IMR-90 (cell line): Measurements from ENCODE around the gene OSGIN1. TPM values are rescaled to one million over a fixed set of nuclear protein-coding genes. Genes with fewer than 3 reads are reported as not detected.

Experiments used
- ATAC-seq: fragments of 200-7000 bp; cut with Tn5 transposase; 2 replicates; pipeline ENCODE4 v1.9.1; 2020; ENCODE audit warnings: low read depth, mild to moderate bottlenecking, moderate library complexity
- BruUV-seq: library from RNA; stranded (reverse); fragments of 400-500 nt; replicated peaks from 2 replicates; lab custom pipeline; 2021; lab: Mats Ljungman, UMichigan
- CTCF ChIA-PET: fragments of 300-600 bp; formaldehyde crosslinking; extraction: SDS; loops from one replicate; lab custom pipeline; 2021; ENCODE audit warnings: antibody characterized with exemption; lab: Yijun Ruan, JAX
- POLR2A ChIA-PET: fragments of 300-600 bp; sonication (Branson Sonifier 250); formaldehyde crosslinking; loops from one replicate; lab custom pipeline; 2022; ENCODE audit warnings: antibody characterized with exemption; ENCODE audit not compliant: unreplicated experiment; lab: Charles Lee
- DNase-seq: peaks from one replicate; pipeline ENCODE4 v3.0.0; 2013
- H2AFZ ChIP-seq: replicated peaks from 2 replicates; pipeline ENCODE3; 2013; ENCODE audit warnings: low read length, mild to moderate bottlenecking; ENCODE audit not compliant: poor library complexity
- H2AK5ac ChIP-seq: 2 replicates; pipeline ENCODE4 v1.6.1; 2013; ENCODE audit warnings: low read depth, low read length, inconsistent platforms
- H2AK9ac ChIP-seq: replicated peaks from 2 replicates; pipeline ENCODE3; 2013; ENCODE audit warnings: mild to moderate bottlenecking, low read depth, low read length, moderate library complexity; ENCODE audit not compliant: poor library complexity
- H2BK120ac ChIP-seq: 2 replicates; pipeline ENCODE4 v1.6.1; 2013; ENCODE audit warnings: low read depth, low read length, inconsistent platforms
- H2BK15ac ChIP-seq: 3 replicates; pipeline ENCODE4 v1.6.1; 2013; ENCODE audit warnings: low read depth, low read length, inconsistent platforms
- H2BK20ac ChIP-seq: 2 replicates; pipeline ENCODE4 v1.6.1; 2013; ENCODE audit warnings: low read depth, mild to moderate bottlenecking, inconsistent platforms, low read length, moderate library complexity
- H2BK5ac ChIP-seq: 2 replicates; pipeline ENCODE4 v1.6.1; 2013; ENCODE audit warnings: mild to moderate bottlenecking, low read depth, low read length, inconsistent platforms; ENCODE audit not compliant: poor library complexity, severe bottlenecking
- H3K14ac ChIP-seq: replicated peaks from 2 replicates; pipeline ENCODE4 v1.6.1; 2013; ENCODE audit warnings: low read depth, low read length, inconsistent platforms
- H3K18ac ChIP-seq: 2 replicates; pipeline ENCODE4 v1.6.1; 2013; ENCODE audit warnings: low read depth, low read length, control low read depth
- H3K23ac ChIP-seq: 2 replicates; pipeline ENCODE4 v1.6.1; 2013; ENCODE audit warnings: low read depth, low read length, inconsistent platforms
- H3K27ac ChIP-seq: 2 replicates; pipeline ENCODE4 v1.5.1; 2013; ENCODE audit warnings: mild to moderate bottlenecking, control low read depth, low read length; ENCODE audit not compliant: insufficient read depth
- H3K27me3 ChIP-seq: 2 replicates; pipeline ENCODE4 v1.6.1; 2013; ENCODE audit warnings: low read length; ENCODE audit not compliant: control insufficient read depth, insufficient read depth
- H3K36me3 ChIP-seq: 2 replicates; pipeline ENCODE4 v1.6.1; 2013; ENCODE audit warnings: low read length, mixed read lengths; ENCODE audit not compliant: control insufficient read depth, insufficient read depth
- H3K4ac ChIP-seq: 2 replicates; pipeline ENCODE4 v1.6.1; 2013; ENCODE audit warnings: low read depth, low read length, inconsistent platforms
- H3K4me1 ChIP-seq: 2 replicates; pipeline ENCODE4 v1.6.1; 2013; ENCODE audit warnings: low read length, mixed read lengths; ENCODE audit not compliant: control insufficient read depth, insufficient read depth
- H3K4me2 ChIP-seq: 2 replicates; pipeline ENCODE4 v1.6.1; 2013; ENCODE audit warnings: low read depth, mild to moderate bottlenecking, control low read depth, low read length, moderate library complexity
- H3K4me3 ChIP-seq: 2 replicates; pipeline ENCODE4 v1.5.1; 2013; ENCODE audit warnings: low read depth, mild to moderate bottlenecking, control low read depth, low read length, moderate library complexity; ENCODE audit not compliant: insufficient read depth
- H3K56ac ChIP-seq: 2 replicates; pipeline ENCODE4 v1.6.1; 2013; ENCODE audit warnings: low read length, inconsistent platforms; ENCODE audit not compliant: insufficient read depth; ENCODE audit errors: extremely low read depth
- H3K79me1 ChIP-seq, 2 experiments: 2 replicates each; pipeline ENCODE4 v1.6.1; 2013; ENCODE audit warnings: low read length in 2 of 2, inconsistent platforms in 1 of 2, low read depth in 1 of 2
- H3K9ac ChIP-seq: 2 replicates; pipeline ENCODE4 v1.6.1; 2013; ENCODE audit warnings: low read depth, low read length, control low read depth
- H3K9me1 ChIP-seq: 2 replicates; pipeline ENCODE4 v1.6.1; 2013; ENCODE audit warnings: low read length, inconsistent platforms; ENCODE audit not compliant: insufficient read depth
- H3K9me3 ChIP-seq: 2 replicates; pipeline ENCODE4 v1.6.1; 2013; ENCODE audit warnings: low read length; ENCODE audit not compliant: control insufficient read depth, insufficient read depth
- H4K20me1 ChIP-seq: 2 replicates; pipeline ENCODE4 v1.6.1; 2013; ENCODE audit warnings: low read length, inconsistent platforms; ENCODE audit not compliant: insufficient read depth
- H4K5ac ChIP-seq: 2 replicates; pipeline ENCODE4 v1.6.1; 2013; ENCODE audit warnings: mild to moderate bottlenecking, low read depth, low read length, control low read depth
- H4K8ac ChIP-seq, 2 experiments: 2 replicates each; pipeline ENCODE4 v1.6.1; 2013; ENCODE audit warnings: low read depth in 2 of 2, low read length in 2 of 2, control low read depth in 1 of 2, inconsistent platforms in 1 of 2
- H4K91ac ChIP-seq: 2 replicates; pipeline ENCODE4 v1.6.1; 2013; ENCODE audit warnings: low read depth, low read length, inconsistent platforms; ENCODE audit not compliant: insufficient read depth
- CHD1 ChIP-seq: IDR thresholded peaks from 2 replicates; pipeline ENCODE4 v1.6.1; 2012; ENCODE audit warnings: low read depth, low read length, improper control_type of control experiment
- FOS ChIP-seq: fragments of 150-350 bp; IDR thresholded peaks from 2 replicates; pipeline ENCODE4 v1.6.1; 2016; ENCODE audit warnings: low read depth, low read length
- MAFK ChIP-seq: IDR thresholded peaks from 2 replicates; pipeline ENCODE4 v1.6.1; 2012; ENCODE audit warnings: low read depth, low read length, improper control_type of control experiment
- MXI1 ChIP-seq: IDR thresholded peaks from 2 replicates; pipeline ENCODE4 v1.6.1; 2012; ENCODE audit warnings: low read depth, mild to moderate bottlenecking, low read length, moderate library complexity, borderline replicate concordance
- POLR2A ChIP-seq: IDR thresholded peaks from 2 replicates; pipeline ENCODE4 v1.6.1; 2012; ENCODE audit warnings: mild to moderate bottlenecking, low read depth, low read length
- RAD21 ChIP-seq: IDR thresholded peaks from 2 replicates; pipeline ENCODE4 v1.6.1; 2012; ENCODE audit warnings: low read length, improper control_type of control experiment
- RFX5 ChIP-seq: IDR thresholded peaks from 2 replicates; pipeline ENCODE4 v1.8.0; 2012; ENCODE audit warnings: low read depth, mild to moderate bottlenecking, low read length, moderate library complexity
- SMC3 ChIP-seq: fragments of 150-350 bp; IDR thresholded peaks from 2 replicates; pipeline ENCODE4 v1.6.1; 2016; ENCODE audit warnings: low read depth, mild to moderate bottlenecking, antibody characterized with exemption, low read length, moderate library complexity
- WGBS, 2 experiments: methylation state at CpG; one replicate each; pipeline versions ENCODE4 v1.1.5 to v1.1.7; 2013; ENCODE audit warnings: missing lambda C conversion rate in 2 of 2; ENCODE audit not compliant: insufficient read length in 1 of 2; ENCODE audit errors: extremely low coverage in 2 of 2; 5-methylcytosine and 5-hydroxymethylcytosine counted together
- dilution Hi-C: fragments of 300-500 bp; cut with HindIII; formaldehyde crosslinking; loops from one replicate; pipeline ENCODE4 v1.14.3; 2018; ENCODE audit warnings: low sequenced_read_pairs; ENCODE audit not compliant: unreplicated experiment
- in situ Hi-C: fragments of 300-500 bp; cut with MboI; formaldehyde crosslinking; loops from 3 replicates; pipeline ENCODE4 v1.14.3; 2019; ENCODE audit warnings: low sequenced_read_pairs, inconsistent platforms, mixed read lengths
- intact Hi-C: fragments of 100-400 bp; cut with micrococcal nuclease; formaldehyde crosslinking; loops from 2 replicates; pipeline ENCODE4 v1.10.0; 2022
- polyA plus RNA-seq, 3 experiments: library from polyadenylated mRNA; depleted of rRNA; stranded (reverse); fragments of >200 nt; gene quantifications; 2 replicates each; pipeline ENCODE4 v1.2.3, GENCODE V29; 2012; ENCODE audit warnings: low replicate concordance in 1 of 3
- total RNA-seq: library from RNA; depleted of rRNA; stranded (reverse); fragments of >200 nt; gene quantifications from 2 replicates; pipeline ENCODE4 v1.2.3, GENCODE V29; 2012

OSGIN1 gene
- total and polyA plus RNA-seq, 2 of the 4 experiments (the other 2 are of a cell fraction): 0.90 to 6.4 TPM

GRCh38 chr16:83911290-83911689 is 41.8 kb upstream of the OSGIN1 start:
- Histone ChIP-seq H3K23ac (no peak overlapping the region), H3K9me1 (peaks cover 4% of the 10 kb centered on the region), H3K27me3 (no peaks in the 10 kb centered on the region), H4K20me1 (peaks cover 3% of the 10 kb centered on the region), H3K4me3 (no peak overlapping the region), H2AK5ac (no peak overlapping the region), H3K4me2 (no peak overlapping the region), H4K8ac (no peak overlapping the region), H2BK15ac (no peak overlapping the region), H3K4ac (no peak overlapping the region), H3K56ac (no peak overlapping the region), H4K5ac (no peak overlapping the region), H3K79me1 (peaks cover 7 to 9% of the 10 kb centered on the region in 2 experiments; a peak in 2 of 4 replicates), H3K9me3 (no peaks in the 10 kb centered on the region), H3K14ac (no peak overlapping the region), H2AFZ (no peak overlapping the region), H3K4me1 (peaks cover 3% of the 10 kb centered on the region; the same call in 1 of the 2 replicates), H2AK9ac (no peak overlapping the region), H2BK120ac (no peak overlapping the region), H3K36me3 (peaks cover 48% of the 10 kb centered on the region), H3K18ac (no peak overlapping the region), H2BK5ac (no peak overlapping the region), H2BK20ac (no peak overlapping the region), H4K91ac (no peak overlapping the region), H3K27ac (no peak overlapping the region), H3K9ac (no peak overlapping the region)
- no peak for TF ChIP-seq CHD1
- no peak for TF ChIP-seq POLR2A
- no peak for TF ChIP-seq RAD21
- TF ChIP-seq SMC3: no peak
- no peak for TF ChIP-seq RFX5
- TF ChIP-seq MXI1: no peak
- no peak for TF ChIP-seq FOS
- no peak for TF ChIP-seq MAFK
- BruUV-seq: no TSS peak
- CTCF ChIA-PET: interaction anchor here (2.1 kb wide), 1 partner anchor 16 kb away, joined by 4 read pairs; no protein-coding TSS in a partner anchor
- dilution Hi-C loops: no loop called here
- intact Hi-C loops: no loop called here
- in situ Hi-C loops: no loop called here
- POLR2A ChIA-PET: no interaction called here
- no peak for ATAC-seq
- DNase-seq: no peak
- no CpG with 5 or more reads among the region's 10 CpGs for WGBS, 2 experiments
